AG08395 (cell line): ENCODE results near the gene AOC1.
A peak's percentile ranks its signal among the peaks of the same experiment; 100 is the strongest.

Experiments
- DNase-seq: peaks from one replicate; pipeline ENCODE4 v3.0.0; 2012; ENCODE audit warnings: mixed read lengths, low spot score

AOC1 gene

GRCh38 chr7:150857276-150858055 lies 5.1 kb downstream of the AOC1 start:
- no peak for DNase-seq

GRCh38 chr7:150858236-150859197 lies 6.2 kb downstream of the AOC1 start:
- DNase-seq = no peak

- DNase-seq = no peak
These were observed 8.1 kb downstream of the AOC1 start for GRCh38 chr7:150860291-150860977.

- DNase-seq = no peak
These were observed 8.6 kb downstream of the AOC1 start for GRCh38 chr7:150860978-150861295.

GRCh38 chr7:150862356-150862755 lies 10.0 kb downstream of the AOC1 start:
- no peak for DNase-seq

GRCh38 chr7:150863946-150864345 lies 11.6 kb downstream of the AOC1 start:
- no peak for DNase-seq

GRCh38 chr7:150866932-150867564 lies 14.7 kb downstream of the AOC1 start:
- DNase-seq = no peak

GRCh38 chr7:150867605-150868004 lies 15.3 kb downstream of the AOC1 start:
- peak; percentile 0 for DNase-seq

- DNase-seq = no peak
These were observed 17.1 kb downstream of the AOC1 start for GRCh38 chr7:150869467-150869866.

GRCh38 chr7:150871601-150872000 lies 19.3 kb downstream of the AOC1 start:
- DNase-seq = no peak

GRCh38 chr7:150874401-150875198 lies 22.3 kb downstream of the AOC1 start:
- DNase-seq = no peak

- DNase-seq = peak; percentile 1
These were observed 23.5 kb downstream of the AOC1 start for GRCh38 chr7:150875791-150876190.

GRCh38 chr7:150876817-150877526 lies 24.7 kb downstream of the AOC1 start:
- DNase-seq = peak; percentile 79

- peak; percentile 2 for DNase-seq
These were observed 25.2 kb downstream of the AOC1 start for GRCh38 chr7:150877536-150877935.

GRCh38 chr7:150879345-150879744 lies 27.0 kb downstream of the AOC1 start:
- peak; percentile 1 for DNase-seq

- no peak for DNase-seq
These were observed 28.9 kb downstream of the AOC1 start for GRCh38 chr7:150881189-150881588.

- DNase-seq = no peak
These were observed 38.7 kb downstream of the AOC1 start for GRCh38 chr7:150890853-150891584.

- DNase-seq = no peak
These were observed 39.4 kb downstream of the AOC1 start for GRCh38 chr7:150891740-150892139.

GRCh38 chr7:150895809-150896208 lies 43.5 kb downstream of the AOC1 start:
- no peak for DNase-seq
